ENCODE data around the gene CCDC15. TPM values are rescaled to one million over a fixed set of nuclear protein-coding genes. Genes with fewer than 3 reads are reported as not detected.

The CCDC15 gene
- total RNA-seq, 2 experiments from 2014 or later, result 3.8 TPM

DNA sequence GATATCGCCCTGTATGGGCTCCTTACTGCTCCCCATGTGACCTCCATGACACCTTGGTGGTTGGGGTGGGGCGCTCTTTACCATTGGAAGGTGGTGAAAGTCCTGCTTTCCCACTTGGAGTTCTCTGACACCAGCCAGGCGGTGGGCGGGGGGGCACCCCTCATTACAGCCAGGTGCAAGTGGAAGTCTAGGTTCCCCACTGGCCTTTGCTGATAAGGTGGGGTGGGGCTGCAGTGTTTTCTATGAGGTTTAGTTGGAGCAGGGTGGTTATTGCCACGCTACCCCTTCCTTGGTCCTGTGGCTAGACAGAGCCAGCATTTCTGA lies 103.7 kb downstream of the CCDC15 start:
- ChIA-PET POLR2A (no interaction called here), CTCF (no interaction called here)

DNA sequence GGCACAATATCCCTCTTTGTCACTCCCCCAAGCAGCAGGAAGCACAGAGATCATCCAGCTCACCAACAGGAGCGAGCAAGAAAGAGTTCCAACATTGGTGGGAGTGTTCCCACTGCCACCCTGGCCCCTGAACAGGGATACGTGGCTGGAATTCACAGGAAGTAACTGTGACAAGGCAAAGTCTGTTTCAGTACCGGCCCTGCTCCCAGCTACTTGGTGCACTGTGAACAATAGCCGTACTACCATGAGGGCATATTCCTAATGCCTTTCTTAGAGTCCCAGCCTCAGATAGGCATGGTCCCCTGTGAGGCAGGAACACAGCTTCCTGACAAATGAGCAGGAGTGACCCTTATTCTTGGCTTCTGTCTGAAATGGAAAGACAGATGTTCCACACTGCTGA lies 107.3 kb downstream of the CCDC15 start:
- ChIA-PET POLR2A (no interaction called here), CTCF (no interaction called here)

DNA sequence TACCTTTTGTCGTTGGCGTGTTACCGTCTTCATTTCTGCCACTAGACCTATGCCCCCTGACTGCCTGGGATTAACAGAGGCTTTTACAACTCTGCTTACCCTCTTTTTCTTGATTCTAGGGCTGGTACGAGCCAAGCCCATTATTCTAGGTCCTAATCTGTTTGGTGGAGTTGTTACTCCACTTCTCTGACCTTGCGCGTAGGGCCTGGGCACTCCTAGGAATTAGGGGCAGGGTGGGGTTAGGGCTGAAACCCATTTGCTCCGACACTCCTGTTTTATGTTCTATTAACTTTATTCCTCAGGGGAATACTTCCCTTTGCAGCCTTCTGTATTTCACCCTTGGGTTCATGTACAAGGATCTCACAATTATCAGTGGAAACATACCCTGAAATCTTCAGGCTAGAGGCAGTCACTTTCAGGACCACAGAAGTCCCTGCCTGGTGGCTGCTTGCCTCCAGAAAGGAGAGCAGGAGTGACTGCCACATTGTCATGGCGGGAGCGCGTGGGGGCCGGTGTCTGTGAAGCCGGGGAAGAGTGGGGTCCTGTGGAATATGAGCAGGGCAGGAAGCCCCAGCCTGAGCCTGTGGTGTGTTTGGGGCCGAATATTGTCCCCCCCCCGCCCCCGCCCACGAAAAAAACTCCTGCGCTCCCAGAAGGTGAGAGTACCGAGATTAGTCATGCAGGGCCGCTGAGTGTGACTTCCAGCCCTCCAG lies 108.4 kb downstream of the CCDC15 start:
- CTCF ChIA-PET, result no interaction called here
- POLR2A ChIA-PET, result no interaction called here

DNA sequence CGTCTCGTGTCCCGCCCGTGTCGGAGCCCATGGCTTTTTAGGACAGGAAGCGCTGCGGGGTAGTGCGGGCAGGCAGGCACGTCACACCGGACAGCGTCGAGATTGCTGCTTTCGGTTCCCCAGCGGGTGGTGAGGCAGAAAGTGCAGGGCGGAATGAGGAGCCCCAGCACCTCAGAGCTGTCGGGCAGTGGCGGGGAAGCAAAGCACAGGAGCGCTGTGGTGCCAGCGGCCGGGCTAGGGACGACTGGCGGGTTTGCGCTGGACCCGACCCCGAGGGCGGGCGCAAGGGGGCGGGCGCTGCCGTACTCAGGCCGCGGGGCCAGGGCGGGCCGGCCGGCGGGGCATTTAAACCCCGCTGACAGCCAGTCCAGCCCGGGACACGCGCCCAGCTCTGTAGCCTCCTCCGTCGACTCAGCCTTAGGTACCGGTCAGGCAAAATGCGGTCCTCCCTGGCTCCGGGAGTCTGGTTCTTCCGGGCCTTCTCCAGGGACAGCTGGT lies 109.0 kb downstream of the CCDC15 start, which contains the start of gene SLC37A2:
Gene SLC37A2, plus strand, starts transcription at position 375 of the 498 bp plus-strand sequence. Its CDS starts 63 bp downstream, at position 438.
- POLR2A ChIA-PET, result no interaction called here
- CTCF ChIA-PET, result no interaction called here

DNA sequence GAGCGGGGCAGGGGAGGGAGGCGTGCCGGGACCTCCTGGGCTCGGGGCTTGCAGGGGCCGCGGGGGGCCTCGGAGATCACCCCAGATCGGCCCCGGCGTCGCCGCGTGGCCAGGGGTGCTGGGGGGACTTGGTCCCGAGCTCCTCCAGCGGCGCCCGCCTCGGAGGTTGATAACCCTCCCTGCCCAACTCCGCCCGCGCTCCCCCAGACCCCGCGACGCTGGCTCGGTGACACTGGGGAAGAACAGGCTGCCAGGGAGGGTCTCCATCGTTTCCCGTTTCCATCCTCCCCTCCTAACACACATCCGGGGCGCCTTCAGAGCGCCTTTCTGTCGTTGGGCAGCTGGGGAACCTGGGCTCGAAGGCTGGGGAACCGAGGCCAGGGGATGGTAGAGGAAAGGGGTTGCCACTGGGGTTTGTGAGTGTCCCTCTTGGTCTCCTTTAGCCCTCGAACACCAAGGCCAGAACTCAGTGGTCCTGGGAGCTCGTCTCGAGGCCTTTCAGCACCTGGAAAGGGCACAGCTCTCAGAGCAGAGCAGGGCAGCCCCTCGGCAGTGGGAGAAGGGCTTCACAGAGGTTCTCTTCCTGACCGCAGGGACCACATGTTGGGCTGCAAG lies 109.5 kb downstream of the CCDC15 start:
- ChIA-PET POLR2A (no interaction called here), CTCF (no interaction called here)

DNA sequence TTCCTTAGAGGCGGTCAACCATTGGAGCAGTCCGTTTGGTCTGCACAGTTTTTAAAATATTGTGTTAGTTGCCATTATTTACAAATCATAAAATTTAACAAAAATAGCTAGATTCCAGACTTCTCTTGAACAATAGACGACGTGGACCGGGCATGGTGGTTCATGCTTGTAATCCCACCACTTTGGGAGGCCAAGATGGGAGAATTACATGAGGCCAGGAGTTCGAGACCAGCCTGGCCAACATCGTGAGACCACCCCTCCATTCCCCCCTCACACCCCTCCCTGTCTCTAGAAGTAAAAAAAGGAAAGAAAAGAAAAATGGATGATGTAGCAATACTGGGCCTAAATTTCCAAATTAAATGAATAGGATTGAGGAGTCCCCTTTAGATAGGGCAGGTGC lies 110.1 kb downstream of the CCDC15 start:
- ChIA-PET POLR2A (no interaction called here), CTCF (no interaction called here)

DNA sequence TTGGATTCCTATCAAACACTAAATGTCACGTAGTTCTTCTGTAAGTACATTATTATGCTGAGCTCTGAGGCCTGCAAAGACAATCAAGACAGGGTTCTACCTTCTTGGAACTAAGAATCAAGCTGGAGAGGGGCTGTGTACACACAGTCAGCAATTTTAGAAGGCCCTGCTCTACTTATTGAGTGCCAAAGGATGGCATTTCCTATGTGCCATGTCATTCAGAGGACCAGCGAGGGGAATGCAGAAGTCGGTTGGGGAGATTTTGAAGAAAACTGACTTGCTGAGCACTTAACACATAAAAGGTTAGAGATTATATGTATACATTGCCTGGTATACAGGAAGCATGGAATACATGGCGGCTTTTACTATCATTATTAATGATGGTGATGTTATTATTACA lies 114.4 kb downstream of the CCDC15 start:
- POLR2A ChIA-PET, result no interaction called here
- CTCF ChIA-PET, result no interaction called here

DNA sequence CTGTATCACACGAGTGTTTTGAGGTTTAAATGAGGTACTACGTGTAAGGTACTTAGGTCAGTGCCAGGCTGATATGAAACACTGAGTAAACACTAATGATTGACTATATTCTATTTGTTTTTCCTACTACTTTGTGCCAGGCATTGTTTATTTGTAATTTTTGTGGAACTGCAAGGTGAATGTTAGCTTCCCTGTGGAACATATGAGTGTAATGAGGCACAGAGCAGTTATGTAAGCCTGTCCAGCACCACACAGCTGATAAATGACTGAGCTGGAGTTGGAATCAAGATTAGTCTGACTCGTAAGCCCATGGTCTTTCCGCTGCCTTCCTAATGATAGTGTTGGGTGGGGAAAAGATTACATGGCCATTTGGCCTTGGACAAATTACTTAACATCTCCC lies 115.0 kb downstream of the CCDC15 start:
- POLR2A ChIA-PET, result no interaction called here
- CTCF ChIA-PET, result no interaction called here

DNA sequence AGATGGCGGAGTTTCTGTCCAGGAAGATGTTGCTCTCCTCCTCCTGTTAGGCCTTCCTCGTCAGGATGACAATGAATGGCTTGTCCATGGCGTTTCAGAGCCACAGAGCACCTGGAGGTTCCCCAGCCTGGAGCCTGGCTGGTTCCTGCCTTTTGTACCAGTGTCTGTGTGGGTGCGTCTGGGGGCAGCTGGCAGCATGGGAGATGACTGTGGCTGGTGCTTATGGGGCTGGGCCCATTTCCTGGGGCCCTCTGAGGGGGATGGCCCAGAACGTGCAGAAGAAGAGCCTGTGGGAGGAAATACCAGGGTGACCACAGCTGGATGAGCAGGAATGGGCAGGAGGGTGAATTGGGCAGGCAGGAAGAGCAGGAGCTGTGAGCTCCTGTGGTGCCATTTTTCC lies 115.8 kb downstream of the CCDC15 start:
- CTCF ChIA-PET, result no interaction called here
- POLR2A ChIA-PET, result no interaction called here

DNA sequence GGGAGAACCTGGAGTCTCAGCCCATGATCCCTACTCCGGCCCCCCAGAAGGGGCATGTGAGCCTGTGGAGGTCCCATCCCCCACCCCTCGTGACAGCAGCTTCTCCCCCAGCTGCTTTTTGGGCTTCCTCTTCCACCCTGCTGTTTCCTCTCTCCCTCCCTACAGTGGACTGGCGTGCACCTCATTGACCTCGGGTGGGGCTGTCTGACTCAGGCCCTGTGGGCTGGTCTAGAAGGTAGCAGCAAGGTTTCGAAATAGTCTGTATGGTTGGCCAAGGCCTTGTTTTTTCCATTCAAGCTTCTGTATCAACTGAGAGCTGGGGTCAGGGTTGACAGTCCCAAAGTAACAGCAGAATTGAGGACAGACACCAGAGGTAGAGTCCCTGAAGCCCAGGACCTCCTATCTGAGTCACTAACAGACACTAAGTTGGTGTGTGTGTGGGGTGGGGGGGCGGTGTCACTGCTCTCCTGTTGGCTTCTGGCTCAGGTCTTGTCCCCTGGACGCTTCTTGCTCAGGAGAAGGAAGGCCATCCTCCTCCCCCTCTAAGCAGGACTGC lies 116.8 kb downstream of the CCDC15 start:
- CTCF ChIA-PET, result no interaction called here
- POLR2A ChIA-PET, result no interaction called here

DNA sequence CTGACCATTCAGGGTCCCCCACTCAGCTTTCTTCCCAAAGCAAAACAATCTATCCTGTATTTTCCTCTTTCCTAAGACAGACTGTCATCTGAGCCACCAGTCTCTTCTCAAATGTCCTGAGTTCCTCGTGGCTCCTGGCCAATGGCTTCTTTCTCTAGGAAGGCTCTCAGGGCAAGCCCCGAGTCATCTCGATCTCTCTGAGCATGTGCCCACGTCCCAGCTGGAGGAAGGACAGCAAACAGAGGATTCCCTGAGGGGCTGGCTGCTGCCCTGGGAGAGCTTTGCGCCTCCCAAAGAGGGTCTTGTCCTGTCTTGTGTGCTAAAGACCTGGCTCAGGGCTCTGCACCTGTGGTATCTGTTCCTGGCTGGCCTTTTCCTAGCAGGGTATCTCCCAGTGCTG lies 117.4 kb downstream of the CCDC15 start:
- POLR2A ChIA-PET, result no interaction called here
- CTCF ChIA-PET, result no interaction called here

DNA sequence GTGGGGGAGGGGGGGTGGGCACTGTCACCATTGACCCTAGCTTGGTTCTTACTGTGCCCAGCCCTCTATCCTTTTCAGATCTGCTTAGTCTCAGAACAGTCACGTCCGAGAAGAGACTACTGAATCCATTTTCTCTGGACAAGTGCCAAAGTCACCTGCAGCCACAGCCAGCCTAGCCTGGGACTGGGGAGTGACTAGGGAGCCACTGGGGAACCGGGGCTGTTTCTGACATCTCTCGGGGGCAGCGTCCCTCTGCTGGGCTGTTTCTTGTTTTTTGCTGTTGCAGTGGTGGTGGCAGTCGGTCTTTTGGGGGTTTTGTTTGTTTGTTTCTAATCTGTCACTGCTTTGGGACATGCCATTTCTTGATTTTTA lies 117.8 kb downstream of the CCDC15 start:
- CTCF ChIA-PET, result no interaction called here
- POLR2A ChIA-PET, result no interaction called here

DNA sequence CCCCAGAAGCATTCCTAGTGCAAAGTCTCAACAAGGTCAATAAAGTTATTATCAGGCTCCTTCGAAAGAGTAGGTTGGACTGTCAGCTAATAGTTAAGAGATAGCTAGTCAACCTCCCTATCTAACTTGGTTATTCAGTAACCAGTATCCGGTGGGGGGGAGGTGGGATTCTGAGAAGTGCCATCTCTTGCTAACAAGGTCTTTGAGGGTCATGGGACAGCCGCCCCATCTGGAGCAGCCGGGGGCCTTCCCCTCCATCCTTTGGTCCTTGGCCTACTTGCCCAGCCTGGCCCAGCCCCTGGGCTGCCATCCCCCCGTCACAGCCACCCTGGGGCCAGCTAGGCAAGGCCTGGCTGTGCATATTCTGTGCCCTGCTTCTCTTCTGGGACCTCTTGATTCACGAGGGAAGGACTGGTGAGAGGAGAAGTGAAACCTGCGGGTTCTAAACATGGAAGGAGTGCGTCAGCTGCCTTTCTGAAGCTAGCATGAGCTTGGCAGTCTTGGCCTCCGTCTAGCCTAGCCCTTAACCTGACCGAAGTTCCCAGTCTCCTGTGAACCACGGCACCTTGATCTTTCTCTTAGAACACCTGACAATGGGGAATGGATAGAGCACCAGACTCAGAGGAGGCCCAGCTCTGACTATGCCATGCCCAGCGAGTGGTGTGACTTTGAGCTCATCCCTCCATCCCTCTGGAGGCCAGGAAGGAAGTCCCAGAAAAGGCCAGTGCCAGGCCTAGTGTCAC lies 118.4 kb downstream of the CCDC15 start:
- ChIA-PET CTCF (no interaction called here), POLR2A (no interaction called here)

DNA sequence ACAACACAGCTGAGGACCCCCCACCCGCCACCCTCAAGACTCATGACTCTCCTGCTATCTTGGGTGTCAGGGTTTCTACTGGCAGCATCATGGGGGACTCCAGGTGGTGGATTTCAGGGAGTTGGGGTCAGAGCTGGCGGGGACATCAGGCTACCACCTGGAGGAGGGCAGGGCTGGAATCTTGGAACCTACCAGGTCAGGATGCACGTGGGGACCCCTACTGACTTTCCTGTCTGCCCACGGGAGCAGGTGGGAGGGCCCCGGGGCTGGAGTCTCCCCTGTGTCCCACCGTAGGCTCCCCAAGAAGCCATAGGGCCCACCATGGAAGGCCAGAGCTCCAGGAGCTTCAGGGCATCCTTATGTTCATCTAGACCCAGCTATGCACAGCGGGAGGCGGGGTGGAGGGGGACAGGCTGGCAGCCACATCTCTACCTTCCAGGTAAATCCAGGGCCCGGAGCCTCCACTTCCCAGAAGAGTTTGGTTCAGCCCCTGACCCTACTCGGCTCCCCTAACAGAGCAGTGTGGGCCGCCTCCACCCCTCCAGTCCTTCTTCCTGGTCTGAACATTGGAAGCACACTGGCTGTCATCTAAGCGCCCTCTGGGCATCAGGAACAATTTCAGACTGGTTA lies 119.1 kb downstream of the CCDC15 start:
- ChIA-PET CTCF (no interaction called here), POLR2A (no interaction called here)

DNA sequence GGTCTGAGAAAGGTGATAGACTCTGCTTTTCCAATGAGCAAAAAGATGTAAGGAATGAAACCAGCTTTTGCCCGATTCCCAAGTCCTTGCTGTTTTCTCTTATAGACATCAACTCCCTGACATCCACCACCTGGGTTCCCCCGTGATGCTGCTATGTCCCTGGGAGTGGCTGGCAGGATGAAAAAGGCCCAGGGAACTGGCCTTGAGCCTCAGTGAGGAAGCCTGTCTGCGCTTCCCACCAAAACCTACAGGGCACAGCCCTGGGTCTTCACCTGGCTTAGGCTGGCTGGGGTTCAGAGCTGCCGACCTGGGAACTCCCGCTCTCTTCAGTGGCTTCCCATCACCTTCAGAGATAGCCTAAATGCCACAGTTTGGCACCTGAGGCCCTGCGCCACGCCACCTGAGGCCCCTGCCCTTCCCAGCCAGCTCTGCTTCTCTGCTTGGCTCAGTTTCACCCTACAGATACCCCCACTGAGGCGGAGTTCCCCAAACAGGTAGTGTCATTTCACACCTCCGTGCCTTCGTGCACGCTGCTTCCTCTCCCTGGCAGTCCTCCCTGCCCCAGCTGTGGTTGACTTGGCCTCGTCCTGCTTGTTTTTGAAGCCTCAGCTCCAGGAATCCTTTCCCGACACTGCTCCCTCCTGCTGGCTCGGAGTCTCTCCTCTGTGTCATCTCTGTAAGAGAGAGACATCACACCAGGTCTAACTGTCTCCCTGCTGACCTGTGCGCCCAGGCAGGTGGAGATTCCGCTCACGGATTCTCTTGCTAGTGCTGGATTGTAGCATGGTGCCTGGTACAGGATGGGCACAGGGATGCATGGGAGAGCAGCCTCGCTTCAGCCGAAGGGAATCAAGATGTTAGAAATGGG lies 119.8 kb downstream of the CCDC15 start:
- ChIA-PET POLR2A (no interaction called here), CTCF (interaction anchor here (0.9 kb wide), 1 partner anchor 236 kb away, joined by 3 read pairs; no protein-coding TSS in a partner anchor)

DNA sequence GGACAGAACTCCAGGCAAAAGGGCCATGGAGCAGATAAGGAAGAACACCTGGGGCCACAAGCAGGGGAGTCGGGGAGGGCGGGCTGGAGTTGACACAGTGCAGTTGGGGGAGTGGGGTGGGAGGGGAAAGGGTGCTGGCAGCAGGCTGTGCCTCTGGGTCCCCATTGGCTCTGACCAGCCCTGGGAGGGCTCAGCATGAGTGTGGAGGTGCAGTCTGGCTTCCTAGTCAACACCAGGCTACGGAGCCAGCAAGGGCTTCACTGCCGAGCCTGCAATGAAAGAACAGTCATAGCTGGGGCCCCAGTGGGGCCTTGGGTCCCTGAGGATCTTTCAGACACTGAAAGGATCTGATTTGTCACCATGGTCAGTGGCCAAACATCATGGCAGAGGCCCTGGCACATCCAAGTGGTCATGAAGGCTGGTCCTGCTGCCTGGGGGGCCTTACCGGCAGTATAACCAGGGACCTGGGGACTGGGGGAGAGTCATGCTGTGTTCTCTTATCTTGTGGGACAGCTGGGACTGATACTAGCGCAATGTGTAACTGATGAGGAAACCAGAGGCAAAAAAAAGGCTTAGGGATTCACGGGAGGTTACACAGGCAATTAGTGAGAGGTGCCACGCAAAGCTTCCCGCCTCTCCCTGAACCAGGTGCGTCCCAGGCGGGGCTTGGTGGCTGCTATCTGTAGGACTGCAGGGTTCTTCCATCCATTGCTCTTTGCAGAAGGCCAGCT lies 120.7 kb downstream of the CCDC15 start:
- CTCF ChIA-PET, result interaction anchor here (0.6 to 0.9 kb wide), 2 partner anchors 237 to 238 kb away, joined by 3 read pairs; no protein-coding TSS in a partner anchor
- POLR2A ChIA-PET, result no interaction called here

DNA sequence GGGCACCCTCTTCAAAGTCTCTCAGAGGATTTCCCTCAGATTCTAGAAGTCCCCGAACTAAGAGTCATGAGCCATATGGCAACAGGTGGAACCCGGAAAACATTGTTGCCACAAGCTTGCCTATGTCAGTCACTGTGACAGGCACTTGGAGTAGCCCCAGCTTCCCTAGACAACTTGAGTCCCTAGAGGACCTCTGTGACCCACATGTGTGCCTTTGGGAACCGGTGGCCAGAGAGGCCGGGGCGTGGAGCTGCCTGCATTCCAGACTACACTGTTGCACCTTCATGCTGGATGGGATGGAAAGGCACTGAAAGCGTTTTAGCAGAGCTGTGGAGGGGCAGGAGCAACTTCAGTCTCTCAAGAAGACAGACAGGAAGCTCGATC lies 121.2 kb downstream of the CCDC15 start:
- ChIA-PET CTCF (interaction anchor here (0.6 kb wide), 1 partner anchor 239 kb away, joined by 3 read pairs; no protein-coding TSS in a partner anchor), POLR2A (no interaction called here)

DNA sequence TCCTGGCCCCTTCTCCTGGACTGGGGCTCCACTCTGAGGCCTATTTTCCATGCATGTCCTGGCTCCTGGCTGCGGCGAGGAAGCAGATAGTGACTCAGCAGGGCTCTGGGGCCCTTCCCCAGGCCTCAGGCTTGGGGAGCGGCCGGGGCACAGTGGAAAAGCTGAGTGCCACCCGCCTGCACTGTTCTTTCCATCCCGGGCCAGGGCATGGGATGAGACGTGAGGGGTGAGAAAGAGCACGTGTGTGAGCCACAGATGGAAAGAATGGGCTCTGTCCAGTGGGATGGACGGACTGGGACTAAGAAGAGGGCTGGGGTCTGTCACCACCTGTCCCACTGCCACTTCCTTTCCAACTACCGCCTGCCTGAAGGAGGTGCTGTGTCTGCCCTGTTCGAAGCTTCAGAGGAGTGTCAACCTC lies 121.9 kb downstream of the CCDC15 start:
- ChIA-PET CTCF (no interaction called here), POLR2A (no interaction called here)

DNA sequence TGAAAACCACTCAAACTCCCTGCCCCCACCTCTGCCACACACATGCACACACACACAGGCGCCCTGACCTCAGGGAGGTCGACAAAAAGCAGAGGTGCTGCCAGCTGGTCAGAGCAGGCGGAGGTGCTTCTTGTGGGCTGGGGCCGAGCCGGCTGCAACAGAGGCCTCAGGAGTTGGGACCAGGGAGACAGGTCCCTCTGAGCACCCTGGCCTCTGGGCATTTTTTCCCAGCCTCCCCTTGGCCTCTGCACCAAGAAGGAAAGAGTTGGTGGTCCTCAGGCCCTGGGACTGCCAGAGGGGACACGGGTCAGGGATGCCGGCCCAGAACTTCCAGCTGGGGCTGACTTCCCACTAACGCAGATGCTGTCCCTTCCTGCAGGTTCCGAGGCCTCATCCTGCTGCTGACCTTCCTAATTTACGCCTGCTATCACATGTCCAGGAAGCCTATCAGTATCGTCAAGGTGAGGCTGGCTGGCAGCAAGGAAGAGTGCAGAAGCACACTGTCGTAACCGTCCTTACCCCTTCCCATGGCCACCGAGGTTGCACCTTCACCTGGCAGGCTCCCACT lies 122.5 kb downstream of the CCDC15 start:
- CTCF ChIA-PET, result interaction anchor here (0.6 kb wide), 1 partner anchor 23 kb away, joined by 4 read pairs; no protein-coding TSS in a partner anchor
- POLR2A ChIA-PET, result no interaction called here

All from activated CD8-positive, alpha-beta memory T cell treated with anti-CD3 and anti-CD28 coated beads for 36 hours (primary cell).